ENCODE data around the gene MARK3.

Gene MARK3

DNA sequence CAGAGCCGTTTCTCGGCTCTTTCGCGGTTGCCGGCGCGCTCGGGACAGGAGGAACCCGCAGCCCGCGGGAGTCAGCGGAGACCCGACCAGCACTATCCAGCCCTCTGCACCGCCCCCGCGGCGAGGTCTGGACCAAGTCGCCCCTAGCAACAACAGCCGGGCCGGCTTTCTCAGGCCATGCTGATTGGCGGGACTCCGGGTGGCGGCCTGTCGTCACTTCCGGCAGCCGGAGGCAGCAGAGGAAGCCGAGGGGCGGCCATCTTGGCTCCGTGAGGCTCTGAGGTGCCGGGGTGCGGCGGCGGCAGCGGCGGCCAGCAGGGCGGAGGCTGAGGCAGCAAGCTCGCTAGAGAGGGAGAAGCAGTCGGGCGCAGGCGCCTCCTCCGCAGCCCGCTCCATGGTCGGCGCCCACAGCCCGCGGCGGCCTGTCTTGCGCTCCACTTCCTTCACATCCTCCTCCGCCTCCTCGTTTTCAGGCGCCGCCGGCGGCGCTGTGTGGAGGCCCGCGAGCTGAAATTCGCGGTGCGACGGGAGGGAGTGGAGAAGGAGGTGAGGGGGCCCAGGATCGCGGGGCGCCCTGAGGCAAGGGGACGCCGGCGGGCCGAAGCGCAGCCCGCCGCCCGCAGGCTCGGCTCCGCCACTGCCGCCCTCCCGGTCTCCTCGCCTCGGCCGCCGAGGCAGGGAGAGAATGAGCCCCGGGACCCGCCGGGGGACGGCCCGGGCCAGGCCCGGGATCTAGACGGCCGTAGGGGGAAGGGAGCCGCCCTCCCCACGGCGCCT is at the start of gene MARK3:
MARK3 (plus strand) TSS at position 264 of the 777 bp plus-strand sequence. CDS start 615 bp downstream, outside the sequence.
- Histone ChIP-seq H3K4me1 (ENCODE audit: control insufficient read depth in 5 of 5, insufficient read depth in 5 of 5, low read length in 5 of 5) (peaks cover 3 to 40% (median 38%) of the 10 kb centered on the region in 5 donors), H3K27ac (ENCODE audit: low read depth, low read length) (peak within 1 kb of the TSS; percentile 96), H3K27me3 (ENCODE audit: control insufficient read depth in 5 of 5, insufficient read depth in 4 of 5, low read length in 5 of 5) (no peaks in the 10 kb centered on the region), H3K36me3 (ENCODE audit: control insufficient read depth in 5 of 5, insufficient read depth in 5 of 5, low read length in 5 of 5) (no peaks in the 10 kb centered on the region), H3K4me3 (ENCODE audit: low read depth in 1 of 5, low read length in 5 of 5) (peak within 1 kb of the TSS; percentile 96 to 98 (median 97)), H3K9ac (ENCODE audit: low read length in 5 of 5) (peak within 1 kb of the TSS; percentile 74 to 98 (median 94)), H3K9me3 (ENCODE audit: control insufficient read depth in 5 of 5, low read length in 5 of 5) (no peaks in the 10 kb centered on the region)

DNA sequence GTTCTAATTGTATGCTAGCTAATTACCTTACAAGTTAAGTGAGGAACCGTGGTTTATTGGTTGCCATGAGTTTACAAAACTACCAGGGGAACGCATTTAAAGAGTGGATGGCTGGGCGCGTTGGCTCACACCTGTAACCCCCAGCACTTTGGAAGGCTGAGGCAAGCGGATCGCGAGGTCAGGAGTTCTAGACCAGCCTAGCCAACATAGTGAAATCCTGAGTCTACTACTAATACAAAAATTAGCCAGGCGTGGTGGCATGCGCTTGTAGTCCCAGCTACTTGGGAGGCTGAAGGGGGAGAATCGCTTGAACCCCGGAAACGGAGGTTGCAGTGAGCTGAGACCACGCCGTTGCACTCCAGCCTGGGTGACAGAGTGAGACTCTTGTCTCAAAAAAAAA is 49.0 kb upstream of the MARK3 start:
- no peaks in the 10 kb centered on the region for H3K9me3 ChIP-seq (ENCODE audit: control insufficient read depth in 5 of 5, low read length in 5 of 5)
- H3K4me3 ChIP-seq (ENCODE audit: low read depth in 1 of 5, low read length in 5 of 5): peak overlapping the region; percentile 81 to 95 (median 89)
- H3K27me3 ChIP-seq (ENCODE audit: control insufficient read depth in 5 of 5, insufficient read depth in 4 of 5, low read length in 5 of 5): no peaks in the 10 kb centered on the region
- peak overlapping the region; percentile 96 for H3K27ac ChIP-seq (ENCODE audit: low read depth, low read length)
- H3K4me1 ChIP-seq (ENCODE audit: control insufficient read depth in 5 of 5, insufficient read depth in 5 of 5, low read length in 5 of 5): peaks cover 2 to 32% (median 30%) of the 10 kb centered on the region in 5 donors
- no peak overlapping the region for H3K9ac ChIP-seq (ENCODE audit: low read length in 5 of 5)
- peaks cover 47 to 62% (median 59%) of the 10 kb centered on the region in 5 donors for H3K36me3 ChIP-seq (ENCODE audit: control insufficient read depth in 5 of 5, insufficient read depth in 5 of 5, low read length in 5 of 5)

DNA sequence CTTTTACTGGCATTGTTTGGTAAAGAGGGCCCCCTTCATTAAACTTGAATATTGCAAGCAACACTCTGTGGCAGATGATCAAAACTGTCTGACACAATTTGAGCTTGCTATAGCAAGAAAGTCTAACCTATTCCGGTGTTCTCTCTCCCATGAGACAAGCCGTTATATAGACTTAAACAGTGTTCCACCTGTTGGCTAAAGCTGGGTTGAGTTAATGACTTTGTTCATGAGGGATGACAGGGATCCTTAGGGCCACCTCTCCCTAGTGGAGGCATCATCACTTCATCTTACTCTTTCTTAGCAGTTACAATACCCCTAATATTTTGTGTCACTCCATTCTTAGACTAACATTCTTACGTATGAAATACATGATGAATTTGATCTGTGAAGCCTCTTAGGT is 47.4 kb upstream of the MARK3 start:
- Histone ChIP-seq H3K27me3 (ENCODE audit: control insufficient read depth in 5 of 5, insufficient read depth in 4 of 5, low read length in 5 of 5) (no peaks in the 10 kb centered on the region), H3K4me1 (ENCODE audit: control insufficient read depth in 5 of 5, insufficient read depth in 5 of 5, low read length in 5 of 5) (peaks cover 2 to 26% (median 23%) of the 10 kb centered on the region in 5 donors), H3K4me3 (ENCODE audit: low read depth in 1 of 5, low read length in 5 of 5) (no peak overlapping the region), H3K9me3 (ENCODE audit: control insufficient read depth in 5 of 5, low read length in 5 of 5) (no peaks in the 10 kb centered on the region), H3K9ac (ENCODE audit: low read length in 5 of 5) (no peak overlapping the region), H3K27ac (ENCODE audit: low read depth, low read length) (peak overlapping the region; percentile 96), H3K36me3 (ENCODE audit: control insufficient read depth in 5 of 5, insufficient read depth in 5 of 5, low read length in 5 of 5) (peaks cover 62 to 78% (median 75%) of the 10 kb centered on the region in 5 donors)

DNA sequence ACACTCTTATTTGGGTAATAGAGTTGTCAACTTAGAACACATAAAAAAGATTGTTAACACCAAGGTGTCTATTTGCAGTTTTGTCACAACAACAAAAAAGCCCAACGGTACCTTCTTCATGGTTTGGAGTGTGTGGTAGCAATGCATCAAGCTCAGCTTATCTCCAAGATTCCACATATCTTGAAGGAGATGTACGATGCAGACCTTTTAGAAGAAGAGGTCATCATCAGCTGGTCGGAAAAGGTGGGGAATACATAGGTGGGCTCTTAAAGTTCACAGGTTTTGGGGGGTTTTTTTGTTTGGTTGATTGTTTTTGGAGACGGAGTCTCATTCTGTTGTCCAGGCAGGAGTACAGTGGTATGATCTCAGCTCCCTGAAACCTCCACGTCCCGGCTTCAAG is 45.7 kb upstream of the MARK3 start:
- H3K36me3 ChIP-seq (ENCODE audit: control insufficient read depth in 5 of 5, insufficient read depth in 5 of 5, low read length in 5 of 5): peaks cover 73 to 94% (median 91%) of the 10 kb centered on the region in 5 donors
- no peak overlapping the region for H3K9ac ChIP-seq (ENCODE audit: low read length in 5 of 5)
- no peaks in the 10 kb centered on the region for H3K9me3 ChIP-seq (ENCODE audit: control insufficient read depth in 5 of 5, low read length in 5 of 5)
- no peaks in the 10 kb centered on the region for H3K27me3 ChIP-seq (ENCODE audit: control insufficient read depth in 5 of 5, insufficient read depth in 4 of 5, low read length in 5 of 5)
- H3K4me3 ChIP-seq (ENCODE audit: low read depth in 1 of 5, low read length in 5 of 5): no peak overlapping the region
- H3K27ac ChIP-seq (ENCODE audit: low read depth, low read length): no peak overlapping the region
- H3K4me1 ChIP-seq (ENCODE audit: control insufficient read depth in 5 of 5, insufficient read depth in 5 of 5, low read length in 5 of 5): peaks cover 0 to 20% (median 19%) of the 10 kb centered on the region in 5 donors

DNA sequence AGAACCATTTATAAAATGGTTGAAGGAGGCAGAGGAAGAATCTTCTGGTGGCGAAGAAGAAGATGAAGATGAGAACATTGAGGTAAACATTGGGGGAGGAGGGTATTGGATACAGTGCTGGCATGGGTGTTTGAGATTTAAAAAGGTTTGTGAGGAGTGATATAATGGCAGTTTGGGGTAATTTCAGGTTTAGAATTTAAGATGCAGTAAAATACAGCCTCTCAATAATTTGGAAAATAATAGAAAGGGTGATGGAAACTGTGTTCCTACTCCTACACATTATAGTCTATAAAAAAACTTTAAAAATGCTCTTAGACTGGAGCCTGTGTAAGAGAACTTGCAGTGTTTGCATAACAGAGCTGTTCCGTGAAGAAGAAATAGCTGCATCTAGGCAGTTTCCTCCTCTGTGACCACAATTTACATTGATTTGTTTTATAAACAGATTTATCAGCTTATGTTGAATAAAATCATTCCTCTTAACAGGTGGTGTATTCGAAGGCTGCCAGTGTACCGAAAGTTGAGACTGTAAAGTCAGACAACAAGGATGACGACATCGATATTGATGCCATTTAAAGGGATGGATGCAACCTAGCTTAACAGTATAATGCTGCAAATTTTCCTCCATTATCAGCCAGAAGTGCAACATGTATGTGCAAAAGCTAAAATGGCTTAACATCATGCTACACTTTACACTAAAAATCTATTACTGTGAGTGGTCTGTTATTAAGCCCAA is 44.6 kb upstream of the MARK3 start:
- no peaks in the 10 kb centered on the region for H3K9me3 ChIP-seq (ENCODE audit: control insufficient read depth in 5 of 5, low read length in 5 of 5)
- peaks cover 71 to 95% (median 92%) of the 10 kb centered on the region in 5 donors for H3K36me3 ChIP-seq (ENCODE audit: control insufficient read depth in 5 of 5, insufficient read depth in 5 of 5, low read length in 5 of 5)
- no peak overlapping the region for H3K9ac ChIP-seq (ENCODE audit: low read length in 5 of 5)
- H3K4me3 ChIP-seq (ENCODE audit: low read depth in 1 of 5, low read length in 5 of 5): no peak overlapping the region
- no peak overlapping the region for H3K27ac ChIP-seq (ENCODE audit: low read depth, low read length)
- no peaks in the 10 kb centered on the region for H3K27me3 ChIP-seq (ENCODE audit: control insufficient read depth in 5 of 5, insufficient read depth in 4 of 5, low read length in 5 of 5)
- peaks cover 0 to 18% (median 14%) of the 10 kb centered on the region in 5 donors for H3K4me1 ChIP-seq (ENCODE audit: control insufficient read depth in 5 of 5, insufficient read depth in 5 of 5, low read length in 5 of 5)

DNA sequence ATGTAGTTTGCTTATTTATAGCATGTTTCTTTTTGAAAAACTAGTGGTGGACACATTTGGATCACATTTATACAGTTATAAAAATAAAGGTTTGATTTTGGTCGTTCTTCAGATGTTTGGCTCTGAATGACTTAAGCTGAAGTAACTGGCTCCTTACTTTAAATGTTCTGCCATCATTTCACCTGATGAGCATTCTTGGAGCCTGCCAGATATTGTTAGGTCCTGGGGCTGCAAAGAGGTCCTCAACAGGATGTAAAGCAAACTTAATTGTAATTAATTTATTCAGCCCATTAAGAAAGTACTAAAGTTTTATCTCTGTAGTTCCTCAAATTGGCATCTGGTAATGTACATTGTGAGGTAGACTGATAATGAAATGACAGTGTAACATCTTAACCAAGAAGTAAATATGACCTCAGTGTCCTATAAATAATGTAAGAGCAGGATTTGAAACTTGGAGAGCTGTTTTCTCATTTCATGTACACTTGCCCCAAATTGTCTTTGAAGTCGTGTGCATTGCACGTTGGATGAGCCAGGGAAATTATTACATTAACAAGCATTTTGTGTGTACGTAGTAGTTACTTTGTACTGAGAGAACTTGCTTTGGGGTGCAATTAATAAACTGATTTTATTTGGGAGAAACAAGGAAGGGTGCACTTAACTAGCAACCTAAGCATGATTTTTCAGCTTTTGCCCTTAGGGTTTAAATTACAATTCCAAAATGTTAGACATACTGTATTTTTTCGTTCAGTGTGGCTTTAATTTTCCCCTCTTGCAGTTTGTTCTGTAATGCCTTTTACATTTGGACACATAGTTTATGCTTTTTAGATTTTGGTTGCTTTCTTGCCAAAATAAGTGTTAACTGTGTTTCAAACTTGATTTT is 43.7 kb upstream of the MARK3 start:
- no peaks in the 10 kb centered on the region for H3K9me3 ChIP-seq (ENCODE audit: control insufficient read depth in 5 of 5, low read length in 5 of 5)
- H3K4me1 ChIP-seq (ENCODE audit: control insufficient read depth in 5 of 5, insufficient read depth in 5 of 5, low read length in 5 of 5): peaks cover 0 to 11% (median 5%) of the 10 kb centered on the region in 5 donors
- H3K27ac ChIP-seq (ENCODE audit: low read depth, low read length): no peak overlapping the region
- H3K4me3 ChIP-seq (ENCODE audit: low read depth in 1 of 5, low read length in 5 of 5): no peak overlapping the region
- H3K9ac ChIP-seq (ENCODE audit: low read length in 5 of 5): no peak overlapping the region
- peaks cover 66 to 86% (median 84%) of the 10 kb centered on the region in 5 donors for H3K36me3 ChIP-seq (ENCODE audit: control insufficient read depth in 5 of 5, insufficient read depth in 5 of 5, low read length in 5 of 5)
- no peaks in the 10 kb centered on the region for H3K27me3 ChIP-seq (ENCODE audit: control insufficient read depth in 5 of 5, insufficient read depth in 4 of 5, low read length in 5 of 5)

DNA sequence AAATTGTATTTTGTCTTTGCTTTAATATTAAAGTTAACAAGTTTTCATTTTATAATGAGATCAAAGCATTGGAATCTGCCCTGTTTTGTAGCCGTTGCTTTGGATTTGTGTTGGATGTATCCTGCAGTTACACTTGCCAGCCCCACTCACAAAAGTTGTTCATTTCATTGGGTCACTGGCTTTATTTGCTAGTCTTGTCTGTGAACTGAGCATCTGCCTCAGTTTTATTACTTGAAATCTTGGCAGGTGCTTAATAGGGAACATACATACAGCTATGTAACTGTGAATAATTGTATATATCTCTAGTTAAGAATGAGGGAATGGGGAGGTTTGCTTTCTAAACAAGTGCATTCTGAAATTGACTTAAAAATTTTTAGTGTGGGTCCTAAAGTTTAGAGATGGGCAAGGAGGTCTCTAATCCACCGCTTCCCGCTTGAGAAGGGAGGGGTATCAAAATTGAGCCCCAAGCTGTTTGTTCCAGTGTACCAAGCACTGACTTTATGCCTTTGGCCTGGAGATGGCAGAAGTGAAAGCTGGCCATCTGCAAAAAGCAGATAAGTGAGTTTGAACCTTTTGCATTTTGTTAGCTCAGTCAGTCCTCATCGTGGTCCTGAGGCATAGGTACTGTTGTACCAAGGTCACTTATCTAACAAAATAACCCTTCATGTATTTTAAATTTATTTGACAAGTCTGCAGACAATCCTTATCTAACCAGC is 41.9 kb upstream of the MARK3 start:
- no peaks in the 10 kb centered on the region for H3K27me3 ChIP-seq (ENCODE audit: control insufficient read depth in 5 of 5, insufficient read depth in 4 of 5, low read length in 5 of 5)
- H3K9me3 ChIP-seq (ENCODE audit: control insufficient read depth in 5 of 5, low read length in 5 of 5): no peaks in the 10 kb centered on the region
- H3K4me1 ChIP-seq (ENCODE audit: control insufficient read depth in 5 of 5, insufficient read depth in 5 of 5, low read length in 5 of 5): peaks cover 0 to 7% (median 0%) of the 10 kb centered on the region in 5 donors
- no peak overlapping the region for H3K4me3 ChIP-seq (ENCODE audit: low read depth in 1 of 5, low read length in 5 of 5)
- H3K9ac ChIP-seq (ENCODE audit: low read length in 5 of 5): no peak overlapping the region
- H3K36me3 ChIP-seq (ENCODE audit: control insufficient read depth in 5 of 5, insufficient read depth in 5 of 5, low read length in 5 of 5): peaks cover 51 to 68% (median 66%) of the 10 kb centered on the region in 5 donors
- no peak overlapping the region for H3K27ac ChIP-seq (ENCODE audit: low read depth, low read length)

DNA sequence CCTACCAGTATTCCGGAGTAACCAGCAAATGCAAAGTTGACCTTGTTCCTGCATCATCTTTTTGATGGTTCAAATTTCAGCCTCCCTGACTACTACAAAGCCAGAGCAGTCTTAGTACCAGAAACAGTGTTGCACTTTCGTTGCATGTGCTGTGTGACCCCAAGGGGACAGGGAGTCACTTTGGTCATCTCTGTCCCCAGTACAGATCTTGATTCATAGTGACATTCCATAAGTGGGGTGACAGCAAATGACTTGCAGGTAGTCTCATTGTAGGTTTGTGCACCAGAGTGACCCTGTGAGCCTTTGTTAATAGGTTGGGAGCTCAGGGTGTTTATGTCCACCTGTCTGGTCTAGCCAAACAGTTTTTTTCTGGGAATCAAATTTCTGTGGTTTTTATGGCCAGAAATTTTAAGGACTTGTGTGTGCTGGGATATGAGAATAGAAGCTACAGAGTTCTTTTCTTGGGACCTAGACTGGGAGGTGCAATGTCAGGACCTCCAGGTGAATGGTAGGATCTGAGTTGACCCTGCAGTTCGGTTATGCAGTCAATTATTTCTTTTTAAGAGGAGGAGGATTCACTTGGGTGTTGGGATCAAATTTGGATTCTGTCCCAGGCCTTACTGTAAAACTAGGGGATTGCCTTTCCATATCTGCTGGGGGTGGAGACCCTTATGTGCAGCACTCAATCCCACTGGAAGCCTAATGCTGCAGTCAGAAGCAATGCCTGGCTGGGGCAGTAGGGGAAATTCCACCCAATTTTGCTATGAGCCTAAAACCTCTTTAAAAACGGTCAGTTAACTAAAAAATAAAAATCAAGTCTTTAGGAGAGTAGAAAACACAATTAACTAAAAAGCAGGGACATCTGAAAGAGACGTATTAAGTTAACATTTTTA is 41.1 kb upstream of the MARK3 start:
- Histone ChIP-seq H3K4me3 (ENCODE audit: low read depth in 1 of 5, low read length in 5 of 5) (no peak overlapping the region), H3K27ac (ENCODE audit: low read depth, low read length) (no peak overlapping the region), H3K9ac (ENCODE audit: low read length in 5 of 5) (no peak overlapping the region), H3K4me1 (ENCODE audit: control insufficient read depth in 5 of 5, insufficient read depth in 5 of 5, low read length in 5 of 5) (peaks cover 0 to 7% (median 0%) of the 10 kb centered on the region in 5 donors), H3K36me3 (ENCODE audit: control insufficient read depth in 5 of 5, insufficient read depth in 5 of 5, low read length in 5 of 5) (peaks cover 43 to 60% (median 57%) of the 10 kb centered on the region in 5 donors), H3K27me3 (ENCODE audit: control insufficient read depth in 5 of 5, insufficient read depth in 4 of 5, low read length in 5 of 5) (no peaks in the 10 kb centered on the region), H3K9me3 (ENCODE audit: control insufficient read depth in 5 of 5, low read length in 5 of 5) (no peaks in the 10 kb centered on the region)
